ACC112 (cell line): ENCODE data around the gene SCTR.

Source experiments
- H2AFZ ChIP-seq: fragments of 200-600 bp; sonication (generic); one replicate; pipeline ENCODE4 v1.6.0; 2017; ENCODE audit warnings: antibody characterized with exemption, low read length; ENCODE audit not compliant: unreplicated experiment
- H3K27ac ChIP-seq: fragments of 200-600 bp; sonication (generic); 2 replicates; pipeline ENCODE4 v1.5.1; 2014; ENCODE audit warnings: low read depth, mild to moderate bottlenecking, antibody characterized with exemption, low read length, moderate library complexity
- H3K27me3 ChIP-seq: fragments of 200-600 bp; sonication (generic); 2 replicates; pipeline ENCODE4 v1.6.1; 2014; ENCODE audit warnings: mild to moderate bottlenecking, antibody characterized with exemption, low read length, moderate library complexity, mixed read lengths; ENCODE audit not compliant: insufficient read depth
- H3K36me3 ChIP-seq: fragments of 200-600 bp; sonication (generic); 2 replicates; pipeline ENCODE4 v1.6.1; 2016; ENCODE audit warnings: mild to moderate bottlenecking, antibody characterized with exemption, low read length, moderate library complexity, mixed read lengths; ENCODE audit not compliant: insufficient read depth
- H3K4me1 ChIP-seq: fragments of 200-600 bp; sonication (generic); one replicate; pipeline ENCODE4 v1.6.1; 2016; ENCODE audit warnings: low read length, mixed read lengths; ENCODE audit not compliant: insufficient read depth, unreplicated experiment, control insufficient read depth
- H3K4me3 ChIP-seq: fragments of 200-600 bp; sonication (generic); 2 replicates; pipeline ENCODE4 v1.5.1; 2014; ENCODE audit warnings: mild to moderate bottlenecking, low read depth, low read length
- H3K79me2 ChIP-seq: fragments of 200-600 bp; sonication (generic); one replicate; pipeline ENCODE4 v1.6.0; 2016; ENCODE audit warnings: low read length; ENCODE audit not compliant: control insufficient read depth, unreplicated experiment, insufficient read depth

Gene SCTR

DNA sequence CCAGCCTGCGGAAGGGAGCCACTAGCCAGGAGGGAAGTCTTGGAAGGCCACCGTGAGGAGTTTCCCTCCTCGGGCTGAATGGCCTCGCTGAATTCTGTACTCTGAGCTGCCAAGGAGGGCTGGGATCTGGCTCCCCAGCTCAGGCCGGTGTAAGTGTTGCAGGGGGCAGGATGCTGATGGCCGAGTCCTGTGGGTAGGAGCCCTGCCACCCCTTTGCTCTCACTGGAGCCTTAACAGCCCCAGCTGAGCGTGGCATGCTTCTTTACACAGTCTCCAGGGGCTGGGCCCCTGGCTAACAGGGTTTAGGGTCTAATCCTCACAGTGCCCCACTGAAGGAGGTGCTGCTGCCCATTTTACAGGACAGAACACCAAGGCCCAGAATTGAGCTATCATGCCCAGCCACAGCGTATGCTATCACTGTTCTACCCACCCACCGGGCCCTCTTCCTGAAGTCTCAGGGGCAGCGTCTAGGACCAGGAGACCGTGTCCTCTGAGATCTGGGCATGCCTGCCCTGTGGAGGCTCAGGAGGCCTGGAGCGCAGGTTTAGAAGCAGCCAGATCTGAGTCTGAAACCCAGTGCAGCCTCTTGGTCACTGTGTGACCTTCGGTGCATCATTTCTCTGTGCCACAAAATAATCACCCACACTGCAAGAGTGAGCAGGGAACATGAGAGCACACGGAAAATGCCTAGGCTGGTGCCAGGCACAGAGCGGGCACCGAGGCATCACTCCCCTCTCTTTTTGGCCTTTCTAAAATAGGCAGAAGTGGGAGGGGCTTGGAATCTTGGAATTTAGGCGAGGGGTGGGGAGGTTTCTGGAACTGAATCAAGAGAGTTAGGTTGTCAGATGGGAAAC lies 49.7 kb downstream of the SCTR start:
- Histone ChIP-seq H3K4me1 (no peaks in the 10 kb centered on the region), H2AFZ (no peak overlapping the region), H3K27ac (no peak overlapping the region), H3K36me3 (no peaks in the 10 kb centered on the region), H3K4me3 (no peak overlapping the region), H3K79me2 (no peaks in the 10 kb centered on the region), H3K27me3 (no peaks in the 10 kb centered on the region)

DNA sequence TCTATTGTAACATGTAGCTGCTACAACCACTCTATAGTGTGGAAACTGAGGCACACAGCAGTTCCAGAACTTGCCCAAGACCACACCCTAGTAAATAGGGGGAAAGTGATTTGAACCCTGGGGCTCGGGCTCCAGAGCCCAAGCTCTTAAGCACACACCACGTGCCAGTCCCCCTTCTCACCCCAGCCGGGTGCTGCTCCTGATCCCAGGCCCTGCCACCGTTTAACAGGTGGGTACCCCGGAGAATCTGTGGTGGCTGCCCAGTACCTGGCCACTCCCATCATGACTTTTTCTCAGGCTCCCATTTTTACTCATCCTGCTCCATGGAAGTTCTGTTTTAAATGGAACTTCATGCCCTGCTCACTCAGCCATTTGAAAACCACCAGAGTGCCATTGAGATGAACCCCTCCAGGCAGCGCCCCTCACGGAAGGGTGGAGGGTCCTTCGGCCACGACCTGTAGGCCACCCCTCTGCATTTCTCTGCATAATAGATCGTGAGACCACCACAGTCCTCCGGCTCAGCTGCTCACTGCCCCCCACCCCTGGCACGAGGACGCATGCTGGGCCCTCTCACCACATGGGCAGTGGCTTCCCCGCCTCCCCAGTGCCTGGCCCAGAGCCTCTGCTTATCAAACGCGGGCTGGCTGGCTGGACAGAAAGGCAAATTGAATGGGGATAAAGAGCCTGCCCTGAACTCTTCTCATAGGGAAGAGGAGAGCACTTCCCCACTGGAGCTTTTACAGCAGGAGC lies 50.5 kb downstream of the SCTR start:
- H3K36me3 ChIP-seq, result no peaks in the 10 kb centered on the region
- no peak overlapping the region for H3K27ac ChIP-seq
- no peak overlapping the region for H3K4me3 ChIP-seq
- no peaks in the 10 kb centered on the region for H3K79me2 ChIP-seq
- no peaks in the 10 kb centered on the region for H3K27me3 ChIP-seq
- no peaks in the 10 kb centered on the region for H3K4me1 ChIP-seq
- no peak overlapping the region for H2AFZ ChIP-seq

DNA sequence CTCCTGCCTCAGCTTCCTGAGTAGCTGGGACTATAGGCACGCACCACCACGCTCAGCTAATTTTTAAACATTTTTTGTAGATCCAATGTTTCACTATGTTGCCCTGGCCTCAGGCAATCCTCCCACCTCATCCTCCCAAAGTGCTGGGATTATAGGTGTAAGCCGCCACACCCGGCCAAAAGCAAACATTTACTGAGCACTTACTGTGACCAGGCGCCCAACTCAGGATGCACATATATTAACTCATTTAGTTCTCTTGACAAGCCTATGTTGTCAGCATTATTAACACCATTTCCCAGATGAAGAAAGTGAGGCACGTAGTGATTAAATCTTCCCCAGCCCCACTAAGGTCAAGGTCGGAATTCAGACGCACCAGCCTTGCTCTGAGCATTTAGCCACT lies 51.5 kb downstream of the SCTR start:
- Histone ChIP-seq H3K4me3 (no peak overlapping the region), H3K27me3 (no peaks in the 10 kb centered on the region), H3K4me1 (no peaks in the 10 kb centered on the region), H2AFZ (no peak overlapping the region), H3K36me3 (no peaks in the 10 kb centered on the region), H3K27ac (no peak overlapping the region), H3K79me2 (no peaks in the 10 kb centered on the region)

DNA sequence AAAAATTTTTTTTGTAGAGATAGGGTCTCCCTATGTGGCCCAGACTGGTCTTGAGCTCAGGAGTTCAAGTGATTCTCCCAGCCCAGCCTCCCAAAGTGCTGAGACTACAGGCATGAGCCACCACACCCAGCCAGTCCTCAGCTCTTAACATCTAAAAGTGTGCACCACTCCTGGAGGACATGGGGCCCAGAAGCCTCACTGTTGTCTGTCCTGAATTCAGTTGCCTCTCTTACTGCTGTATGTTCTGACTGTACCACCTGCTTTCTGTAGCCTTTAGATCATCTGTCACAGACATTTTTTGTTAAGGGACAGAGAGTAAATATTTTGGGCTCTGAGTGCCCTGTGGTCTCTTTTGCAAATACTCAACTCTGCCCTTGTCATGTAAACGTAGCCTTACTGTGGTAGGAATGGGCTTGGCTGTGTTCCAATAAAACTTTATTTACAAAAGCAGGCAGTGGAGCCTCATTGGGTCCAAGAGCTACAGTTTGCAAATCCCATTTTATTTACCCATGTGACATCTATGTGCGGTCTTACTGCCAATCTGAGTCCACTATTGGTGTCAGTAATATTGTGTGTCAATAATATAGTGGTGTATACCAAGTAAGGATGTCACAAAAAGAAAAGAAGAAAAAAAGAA lies 54.5 kb downstream of the SCTR start:
- Histone ChIP-seq H3K27me3 (no peaks in the 10 kb centered on the region), H2AFZ (no peak overlapping the region), H3K36me3 (no peaks in the 10 kb centered on the region), H3K4me1 (no peaks in the 10 kb centered on the region), H3K79me2 (no peaks in the 10 kb centered on the region), H3K4me3 (no peak overlapping the region), H3K27ac (no peak overlapping the region)

DNA sequence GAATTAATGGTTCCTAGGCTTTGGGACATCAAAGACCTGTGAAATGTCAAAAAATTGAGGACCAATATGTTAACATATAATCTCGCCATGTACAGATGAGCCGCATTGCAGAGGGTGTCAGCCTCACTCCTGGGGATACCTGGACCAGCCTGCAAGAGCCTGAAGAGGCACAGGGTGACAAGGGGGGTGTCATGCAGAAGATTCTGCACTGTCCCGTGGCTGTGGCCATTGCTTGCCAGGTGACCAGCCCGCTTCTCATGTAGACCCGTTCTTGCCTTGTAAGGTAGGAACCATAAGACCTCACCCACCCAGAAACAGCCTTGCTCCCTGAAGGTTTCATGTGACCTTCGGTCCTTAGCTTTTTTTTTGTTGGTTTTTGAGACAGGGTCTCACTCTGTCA lies 55.2 kb downstream of the SCTR start:
- no peaks in the 10 kb centered on the region for H3K79me2 ChIP-seq
- H3K27ac ChIP-seq, result no peak overlapping the region
- no peak overlapping the region for H3K4me3 ChIP-seq
- H2AFZ ChIP-seq, result no peak overlapping the region
- no peaks in the 10 kb centered on the region for H3K4me1 ChIP-seq
- H3K36me3 ChIP-seq, result no peaks in the 10 kb centered on the region
- H3K27me3 ChIP-seq, result no peaks in the 10 kb centered on the region

DNA sequence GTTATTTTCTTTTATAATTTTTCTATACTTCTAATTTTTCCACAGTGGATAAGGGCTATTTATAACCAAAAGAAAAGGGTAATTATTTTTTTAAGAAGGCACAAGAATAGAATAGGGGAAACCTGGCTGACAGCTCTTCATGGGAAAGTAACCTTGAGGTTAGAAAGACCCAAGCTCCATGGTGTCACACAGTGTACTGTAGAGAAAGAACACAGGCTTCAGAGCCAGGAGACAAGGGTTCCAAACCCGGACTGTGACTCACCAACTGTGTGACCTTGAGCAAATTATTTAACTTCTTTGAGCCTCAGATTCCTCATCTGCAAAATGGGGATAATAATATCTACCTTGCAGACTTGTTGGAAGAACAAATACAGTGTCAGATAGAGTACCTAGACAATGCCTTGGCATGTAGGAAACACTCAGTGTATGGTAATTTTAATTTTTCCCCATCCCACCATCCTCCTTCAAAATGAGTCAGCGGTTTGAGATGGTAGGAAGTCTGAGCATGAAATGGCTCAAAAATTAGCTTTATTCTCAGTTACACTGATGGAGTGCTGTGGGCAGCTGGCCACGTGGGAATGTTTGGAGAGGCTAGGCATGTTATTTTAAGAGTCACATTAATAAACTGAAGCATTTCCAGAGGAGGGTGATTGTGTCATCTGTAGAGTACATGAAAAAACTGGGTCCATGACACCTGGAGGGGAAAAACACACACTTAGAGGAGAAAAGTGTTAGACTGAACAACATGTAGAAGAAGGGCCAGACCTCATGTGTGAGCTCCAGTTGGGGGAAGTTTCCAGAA lies 55.9 kb downstream of the SCTR start:
- Histone ChIP-seq H3K4me3 (no peak overlapping the region), H3K4me1 (no peaks in the 10 kb centered on the region), H3K27ac (no peak overlapping the region), H3K36me3 (no peaks in the 10 kb centered on the region), H2AFZ (no peak overlapping the region), H3K79me2 (no peaks in the 10 kb centered on the region), H3K27me3 (no peaks in the 10 kb centered on the region)

DNA sequence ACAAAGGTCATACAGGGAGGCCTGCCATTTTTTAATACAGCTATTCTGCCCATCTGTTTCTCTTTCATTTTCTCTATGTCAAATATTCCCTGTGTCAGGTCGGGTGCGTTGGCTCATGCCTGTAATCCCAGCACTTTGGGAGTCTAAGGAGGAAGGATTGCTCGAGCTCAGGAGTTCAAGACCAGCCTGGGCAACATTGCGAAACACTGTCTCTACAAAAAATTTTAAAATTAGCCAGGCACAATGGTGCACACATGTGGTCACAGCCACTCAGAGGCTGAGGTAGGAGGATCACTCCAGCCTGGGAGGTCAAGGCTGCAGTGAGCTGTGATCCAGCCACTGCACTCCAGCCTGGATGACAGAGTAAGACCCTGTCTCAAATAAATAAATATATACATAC lies 57.9 kb downstream of the SCTR start:
- Histone ChIP-seq H3K4me1 (no peaks in the 10 kb centered on the region), H3K4me3 (no peak overlapping the region), H3K27ac (no peak overlapping the region), H3K79me2 (no peaks in the 10 kb centered on the region), H2AFZ (no peak overlapping the region), H3K36me3 (no peaks in the 10 kb centered on the region), H3K27me3 (no peaks in the 10 kb centered on the region)

DNA sequence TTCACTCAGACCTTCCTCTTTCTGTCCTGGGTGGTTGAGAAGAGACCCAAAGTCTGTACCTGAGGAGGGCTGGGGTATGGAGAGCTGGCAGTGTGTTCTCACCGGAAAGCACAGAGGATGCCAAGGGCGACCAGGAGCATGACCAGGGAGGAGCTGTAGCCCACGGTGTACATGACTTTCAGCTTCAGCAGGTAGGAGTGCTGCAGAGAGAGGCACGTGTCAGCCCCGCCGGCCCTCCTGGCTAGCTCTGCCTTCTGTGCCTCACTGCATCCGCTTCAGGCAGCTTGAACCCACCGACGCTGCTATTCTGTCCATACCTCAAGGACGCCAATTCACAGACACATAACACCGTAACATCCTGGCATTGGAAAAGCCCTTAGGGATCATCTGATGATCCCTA lies 58.6 kb downstream of the SCTR start:
- no peaks in the 10 kb centered on the region for H3K4me1 ChIP-seq
- no peak overlapping the region for H3K4me3 ChIP-seq
- no peaks in the 10 kb centered on the region for H3K79me2 ChIP-seq
- H3K36me3 ChIP-seq, result no peaks in the 10 kb centered on the region
- H3K27ac ChIP-seq, result no peak overlapping the region
- H3K27me3 ChIP-seq, result peaks cover 2% of the 10 kb centered on the region; the same call in 1 of the 2 replicates
- H2AFZ ChIP-seq, result no peak overlapping the region

DNA sequence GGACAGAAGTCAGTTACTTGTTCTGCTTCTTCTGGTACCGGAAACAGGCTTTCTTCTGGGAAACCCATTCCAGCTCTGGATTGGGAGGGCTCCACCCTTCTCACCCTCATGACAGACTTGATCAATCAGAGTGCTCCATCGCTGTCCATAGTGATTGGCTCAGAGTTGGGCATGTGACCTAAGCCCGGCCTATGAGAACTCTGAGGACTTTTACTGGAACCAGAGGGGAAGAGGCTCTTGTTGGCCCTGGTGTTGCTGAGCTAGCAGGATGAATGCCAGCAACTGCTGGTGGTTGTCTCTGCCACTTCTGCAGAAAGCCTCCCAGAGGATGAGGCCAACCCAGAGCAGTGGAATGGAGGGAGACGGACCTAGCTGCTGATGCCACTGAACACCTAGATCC lies 59.3 kb downstream of the SCTR start:
- Histone ChIP-seq H2AFZ (no peak overlapping the region), H3K79me2 (no peaks in the 10 kb centered on the region), H3K27ac (no peak overlapping the region), H3K4me1 (no peaks in the 10 kb centered on the region), H3K27me3 (peaks cover 6% of the 10 kb centered on the region; the same call in 1 of the 2 replicates), H3K36me3 (no peaks in the 10 kb centered on the region), H3K4me3 (no peak overlapping the region)

DNA sequence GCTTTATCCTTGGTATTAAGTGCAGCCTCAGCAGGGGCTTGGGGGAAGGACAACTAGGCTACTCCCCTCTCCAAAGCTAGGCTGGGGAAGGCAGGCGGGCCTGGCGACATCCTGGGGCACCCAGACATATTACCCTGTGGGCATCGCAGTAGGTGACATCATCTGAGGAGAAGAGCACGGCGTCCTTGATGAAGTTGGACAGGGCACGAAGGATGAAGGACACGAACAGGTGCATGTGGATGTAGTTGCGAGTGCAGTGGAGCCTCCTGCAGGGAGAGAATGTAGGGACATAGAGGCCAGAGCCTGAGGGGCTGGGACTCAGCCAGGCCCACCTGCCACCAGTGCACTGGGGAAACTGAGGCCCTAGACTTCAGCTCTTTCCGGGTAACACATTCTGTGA lies 60.3 kb downstream of the SCTR start:
- no peaks in the 10 kb centered on the region for H3K4me1 ChIP-seq
- H3K36me3 ChIP-seq, result no peaks in the 10 kb centered on the region
- H3K27me3 ChIP-seq, result peaks cover 11% of the 10 kb centered on the region; the same call in 1 of the 2 replicates
- H3K4me3 ChIP-seq, result no peak overlapping the region
- no peak overlapping the region for H3K27ac ChIP-seq
- H3K79me2 ChIP-seq, result no peaks in the 10 kb centered on the region
- no peak overlapping the region for H2AFZ ChIP-seq
